Renal pelvis (tissue), 12 donors: Measurements from ENCODE around the gene OR4C46. TPM values are rescaled to one million over a fixed set of nuclear protein-coding genes. Genes with fewer than 3 reads are reported as not detected.
"Not testable (repeated sequence)": the region's sequence is repeated elsewhere in the genome, so short reads cannot be mapped to it uniquely, and the experiment has no call there.

Experiments
- DNase-seq: peaks from one replicate; pipeline ENCODE4 v3.0.0-alpha.2; 2013
- long read RNA-seq, 16 experiments: transcript quantifications; one replicate each; lab custom pipeline, GENCODE V29; 2026
- polyA plus RNA-seq, 3 donors: library from polyadenylated mRNA; unstranded; fragments of 120-200 nt; gene quantifications; one replicate each; pipeline ENCODE4 v1.2.1, GENCODE V29; 2013; ENCODE audit not compliant: insufficient read length in 3 of 3

OR4C46 gene
- polyA plus RNA-seq: not detected
- long read RNA-seq, donor 1: 0 reads
- long read RNA-seq, donor 2: 0 reads
- long read RNA-seq, donor 3: 0 reads
- long read RNA-seq, donor 4: 0 reads
- long read RNA-seq, donor 5: 0 reads
- long read RNA-seq, donor 6: 0 reads
- long read RNA-seq, donor 7: 0 reads
- long read RNA-seq, donor 8: 0 reads
- long read RNA-seq, donor 9: 0 reads
- long read RNA-seq, donor 10: 0 reads
- long read RNA-seq, donor 11: 0 reads
- long read RNA-seq, donor 12: 0 reads
- long read RNA-seq, donor 13: 0 reads
- long read RNA-seq, donor 14: 0 reads
- long read RNA-seq, donor 15: 0 reads
- long read RNA-seq, donor 16: 0 reads

- DNase-seq: no peak
Observed at GRCh38 chr11:54603898-54604297, at the start of gene OR4C46. Gene OR4C46, minus strand, starts transcription at chr11:54603998. Its CDS starts 0 bp downstream, at chr11:54603998.

GRCh38 chr11:54645606-54646005, 41.8 kb upstream of the OR4C46 start:
- not testable (repeated sequence) for DNase-seq

DNA sequence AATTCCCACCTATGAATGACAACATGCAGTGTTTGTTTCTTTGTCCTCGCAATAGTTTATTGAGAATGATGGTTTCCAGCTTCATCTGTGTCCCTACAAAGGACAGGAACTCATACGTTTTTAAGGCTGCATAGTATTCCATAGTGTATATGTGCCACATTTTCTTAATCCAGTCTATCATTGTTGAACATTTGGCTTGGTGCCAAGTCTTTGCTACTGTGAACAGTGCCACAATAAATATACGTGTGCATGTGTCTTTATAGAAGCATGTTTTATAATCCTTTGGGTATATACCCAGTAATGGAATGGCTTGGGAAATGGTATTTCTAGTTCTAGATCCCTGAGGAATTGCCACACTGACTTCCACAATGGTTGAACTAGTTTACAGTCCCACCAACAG, 42.4 kb downstream of the OR4C46 start:
- DNase-seq: not testable (repeated sequence)

- no peak for DNase-seq
Observed at GRCh38 chr11:54558919-54559318, 44.9 kb downstream of the OR4C46 start.

- DNase-seq: no peak
Observed at GRCh38 chr11:54558407-54558806, 45.4 kb downstream of the OR4C46 start.

Other genes starting within 250 kb of the OR4C46 start
- gene OR4A5, start 102.8 kb upstream of the OR4C46 start, polyA plus RNA-seq: not detected